HG02759 (cell line): Measurements from ENCODE around the gene EARS2.

ENCODE experiments used
- ATAC-seq: cut with Tn5 transposase; IDR thresholded peaks from one replicate; pipeline ENCODE4 v1.9.1; 2021; ENCODE audit warnings: mild to moderate bottlenecking, moderate library complexity; ENCODE audit not compliant: unreplicated experiment

EARS2 gene

GRCh38 chr16:23508589-23509440 lies 48.3 kb downstream of the EARS2 start:
- no peak for ATAC-seq

DNA sequence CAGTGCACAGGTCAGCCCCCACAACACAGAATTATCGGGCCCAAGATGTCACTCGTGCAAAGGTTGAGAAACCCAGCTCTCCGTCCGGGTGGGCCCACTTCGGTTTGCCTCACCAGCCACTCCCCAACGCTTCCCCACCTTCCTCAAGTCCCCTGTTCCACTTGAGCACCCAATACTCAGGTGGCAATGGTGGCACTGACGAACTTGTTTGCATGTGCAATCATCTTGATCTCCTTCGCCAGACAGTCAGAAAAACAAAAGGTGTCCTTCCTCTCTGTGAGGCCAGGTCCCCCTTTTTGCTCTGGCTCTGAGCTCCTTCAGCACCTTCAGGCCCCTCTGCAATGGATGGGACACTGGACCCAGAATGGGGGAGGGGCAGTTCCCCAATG lies 50.5 kb downstream of the EARS2 start:
- ATAC-seq = no peak

DNA sequence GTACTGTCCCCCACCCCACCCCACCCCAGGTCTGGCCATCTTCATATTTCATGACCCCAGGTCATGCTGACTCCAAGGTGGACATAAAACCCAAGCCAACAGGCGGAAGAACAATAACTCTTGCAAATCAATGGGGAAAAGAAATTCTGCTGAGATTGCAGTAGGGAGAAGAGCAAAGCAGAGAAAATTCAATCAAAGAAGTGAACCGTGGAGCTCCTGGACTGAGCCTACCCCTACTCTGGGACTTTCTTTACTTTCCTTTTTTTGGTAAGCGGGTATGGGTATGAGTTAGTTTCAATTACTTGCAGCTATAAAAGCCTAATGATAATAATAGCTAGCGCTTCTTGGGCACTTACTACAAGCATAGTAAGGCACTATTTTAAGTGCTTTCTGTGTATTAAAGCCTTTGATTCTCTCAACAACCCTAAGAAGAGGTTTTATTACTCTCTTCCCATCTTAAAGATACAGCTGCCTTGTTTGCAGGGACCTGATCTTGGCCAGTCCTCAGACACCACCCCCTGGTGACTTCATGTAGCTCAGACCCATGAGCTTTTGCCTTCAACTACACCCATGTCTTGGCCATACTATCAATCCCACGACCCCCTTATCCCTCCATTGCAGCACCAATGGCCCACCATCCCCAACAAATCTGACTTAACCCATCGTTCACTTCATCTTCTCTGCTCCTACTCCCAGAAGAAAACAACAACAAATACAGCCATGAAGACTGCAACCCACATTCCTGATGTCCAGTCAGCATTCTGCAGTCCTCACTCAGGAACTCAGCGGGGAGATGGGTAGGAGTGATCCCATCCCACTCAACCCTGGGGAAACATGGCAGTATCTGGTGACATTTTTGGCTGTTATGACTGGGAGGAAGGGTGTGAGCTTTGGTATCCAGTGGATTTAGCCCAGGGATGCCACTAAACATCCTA lies 51.2 kb downstream of the EARS2 start:
- no peak for ATAC-seq

DNA sequence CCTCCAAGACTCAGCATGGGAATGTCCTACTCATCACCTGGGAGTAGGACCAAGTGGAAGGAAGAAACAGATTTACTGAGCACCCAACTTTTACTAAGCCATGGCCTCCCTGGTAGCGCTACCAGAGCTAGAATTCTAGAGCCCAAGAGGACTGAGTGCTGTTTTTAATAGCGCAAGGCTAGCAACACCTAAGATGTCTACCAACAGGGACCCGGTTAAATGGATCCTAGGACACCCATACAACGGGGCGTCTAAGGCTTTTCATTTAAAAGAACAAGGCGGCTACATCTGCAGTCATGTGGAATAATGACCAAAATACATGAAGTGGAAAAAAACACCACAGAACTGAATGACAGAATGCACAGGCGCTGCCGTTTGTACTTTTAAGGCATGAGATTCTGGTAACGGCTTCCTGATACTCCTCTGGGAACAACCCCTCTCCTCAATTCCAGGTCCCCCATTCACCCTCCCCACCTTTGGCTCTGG lies 51.9 kb downstream of the EARS2 start:
- peak; percentile 4 for ATAC-seq

GRCh38 chr16:23504453-23505179 lies 52.5 kb downstream of the EARS2 start:
- peak; percentile 78 for ATAC-seq

- no peak for ATAC-seq
These were observed 53.1 kb downstream of the EARS2 start for GRCh38 chr16:23504076-23504452.

DNA sequence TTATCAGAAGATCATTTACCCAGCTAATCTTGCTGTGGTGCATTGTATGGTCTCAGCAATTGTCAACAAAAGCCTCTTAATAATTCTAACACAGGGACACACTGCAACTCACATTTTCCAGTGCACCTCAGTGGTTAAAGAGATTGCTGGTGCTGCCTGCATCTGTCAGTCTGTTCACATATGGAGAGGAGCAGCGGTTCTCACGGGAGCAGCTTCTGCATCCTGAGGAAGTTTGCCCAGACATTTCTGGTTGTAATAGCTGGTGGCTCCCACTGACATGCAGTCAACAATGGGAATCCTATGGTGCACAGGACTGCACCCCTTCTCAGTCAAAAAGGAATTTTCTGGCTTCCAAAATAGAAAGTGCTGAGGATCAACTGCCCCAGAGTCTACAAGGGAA lies 54.7 kb downstream of the EARS2 start:
- ATAC-seq = no peak

GRCh38 chr16:23501291-23501690 lies 55.9 kb downstream of the EARS2 start:
- ATAC-seq = no peak

DNA sequence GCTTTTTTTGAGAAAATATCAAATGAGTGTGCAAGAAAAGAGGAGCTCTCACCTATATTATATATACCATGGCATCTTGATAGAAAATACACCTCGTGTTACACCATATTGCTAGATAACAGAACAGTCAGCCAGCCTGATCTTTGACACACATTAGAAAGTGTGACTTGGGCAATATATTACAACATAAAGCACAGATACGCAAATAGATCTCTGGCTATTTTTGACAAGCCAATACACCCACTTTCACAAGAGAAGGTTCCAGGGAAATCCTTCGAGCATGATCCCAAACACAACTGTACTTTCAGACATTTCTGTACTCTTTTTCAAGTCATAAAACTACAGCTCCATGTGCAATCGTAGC lies 56.3 kb downstream of the EARS2 start:
- ATAC-seq = no peak

DNA sequence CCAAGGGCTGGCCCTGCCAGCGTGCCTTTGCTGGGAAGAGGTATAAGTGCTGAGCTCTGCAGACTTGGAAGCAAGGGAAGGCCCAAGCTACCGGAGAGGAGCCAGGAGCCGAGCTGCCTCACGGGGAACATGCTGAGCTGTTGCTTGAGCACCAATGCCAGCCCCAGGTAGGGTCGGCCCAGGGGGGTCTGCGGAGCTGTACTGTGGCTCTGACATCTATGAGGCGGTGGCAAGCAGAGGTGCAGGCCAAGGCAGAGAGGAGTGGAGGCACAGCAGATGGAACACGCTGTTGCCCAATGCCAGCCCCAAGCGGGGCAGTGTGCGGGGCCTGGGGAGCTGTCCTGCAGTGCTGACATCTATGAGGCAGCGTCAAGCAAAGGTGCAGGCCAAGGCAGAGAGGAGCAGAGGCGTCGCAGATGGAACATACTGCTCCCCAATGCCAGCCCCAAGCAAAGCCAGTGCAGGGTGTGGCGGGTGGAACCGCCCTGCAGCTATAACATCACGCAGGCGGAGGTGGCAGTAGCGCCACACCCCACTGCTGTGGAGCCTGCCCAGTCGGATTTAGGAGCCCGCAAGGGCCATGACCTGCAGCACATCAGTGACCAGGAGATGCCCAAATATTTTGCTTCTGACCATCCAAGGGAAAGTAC lies 56.8 kb downstream of the EARS2 start:
- ATAC-seq = no peak

- ATAC-seq = no peak
These were observed 57.3 kb downstream of the EARS2 start for GRCh38 chr16:23499801-23500200.

DNA sequence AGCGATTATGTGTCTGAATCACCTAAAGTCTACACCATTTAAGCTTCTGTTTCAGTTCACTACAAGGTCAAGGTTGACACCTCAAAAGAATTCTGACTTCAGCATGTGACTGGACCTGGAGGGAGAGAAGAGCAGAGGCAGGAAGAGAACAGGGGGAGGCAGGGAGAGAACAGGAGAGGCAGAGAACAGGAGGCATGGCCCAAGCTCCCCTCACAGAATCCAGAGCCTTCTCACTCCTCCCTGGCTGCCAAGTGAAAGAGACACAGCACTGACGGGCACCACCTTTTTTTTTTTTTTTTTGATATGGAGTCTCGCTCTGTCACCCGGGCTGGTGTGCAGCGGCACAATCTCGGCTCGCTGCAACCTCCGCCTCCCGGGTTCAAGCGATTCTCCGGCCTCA lies 58.3 kb downstream of the EARS2 start:
- no peak for ATAC-seq

DNA sequence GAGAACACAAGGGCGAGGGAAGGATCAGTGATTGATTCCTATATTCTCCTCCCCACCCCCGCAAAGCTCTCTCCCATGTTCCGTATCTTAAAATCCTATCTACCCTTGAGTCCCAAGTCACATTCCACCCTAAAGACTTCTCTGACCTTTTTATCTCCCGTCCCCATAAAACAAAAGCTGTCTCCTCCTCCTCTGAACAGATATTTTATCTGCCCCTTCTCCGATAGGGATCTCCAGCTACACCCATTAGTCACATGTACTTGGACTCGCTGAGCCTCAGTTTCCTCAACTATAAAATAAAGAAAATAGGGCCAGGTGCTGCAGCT lies 59.6 kb downstream of the EARS2 start:
- no peak for ATAC-seq

DNA sequence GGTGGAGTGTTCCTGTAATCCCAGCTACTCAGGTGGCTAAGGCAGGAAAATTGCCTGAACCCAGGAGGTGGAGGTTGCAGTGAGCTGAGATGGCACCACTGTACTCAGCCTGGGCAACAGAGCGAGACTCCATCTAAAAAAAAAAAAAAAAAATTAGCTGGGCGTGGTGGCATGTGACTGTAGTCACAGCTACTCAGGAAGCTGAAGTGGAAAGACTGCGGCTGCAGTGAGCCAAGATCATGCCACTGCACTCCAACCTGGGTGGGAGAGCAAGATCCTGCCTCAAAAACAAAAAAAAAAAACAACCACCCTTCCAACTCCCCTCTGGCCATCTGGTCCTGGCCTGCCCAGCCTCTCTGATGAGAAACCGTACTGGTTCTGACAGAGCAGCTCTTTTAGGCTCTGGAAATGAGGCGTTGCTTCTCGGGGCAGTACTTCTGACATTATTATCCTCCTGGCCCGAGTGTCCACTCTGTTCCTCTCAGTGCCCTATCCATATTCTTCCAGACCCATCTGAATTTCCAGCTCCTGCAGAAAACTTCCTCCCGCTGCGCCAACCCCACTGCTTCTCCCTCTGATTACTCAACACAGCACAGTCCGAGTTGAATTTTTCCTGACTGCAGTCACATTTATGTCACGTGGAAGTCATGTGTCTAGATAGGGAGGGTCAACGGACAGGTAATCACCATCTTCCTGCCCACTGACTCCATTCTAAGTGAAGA lies 60.2 kb downstream of the EARS2 start:
- ATAC-seq = no peak

GRCh38 chr16:23495671-23496070 lies 61.5 kb downstream of the EARS2 start:
- ATAC-seq = no peak

- ATAC-seq = no peak
These were observed 63.0 kb downstream of the EARS2 start for GRCh38 chr16:23494188-23494587.

GRCh38 chr16:23491490-23492391 lies 65.4 kb downstream of the EARS2 start:
- no peak for ATAC-seq

- no peak for ATAC-seq
These were observed 70.7 kb downstream of the EARS2 start for GRCh38 chr16:23486480-23486879.

- ATAC-seq = no peak
These were observed 71.3 kb downstream of the EARS2 start for GRCh38 chr16:23485841-23486240.
